ENCODE measurements around the gene GPC3.

The GPC3 gene

DNA sequence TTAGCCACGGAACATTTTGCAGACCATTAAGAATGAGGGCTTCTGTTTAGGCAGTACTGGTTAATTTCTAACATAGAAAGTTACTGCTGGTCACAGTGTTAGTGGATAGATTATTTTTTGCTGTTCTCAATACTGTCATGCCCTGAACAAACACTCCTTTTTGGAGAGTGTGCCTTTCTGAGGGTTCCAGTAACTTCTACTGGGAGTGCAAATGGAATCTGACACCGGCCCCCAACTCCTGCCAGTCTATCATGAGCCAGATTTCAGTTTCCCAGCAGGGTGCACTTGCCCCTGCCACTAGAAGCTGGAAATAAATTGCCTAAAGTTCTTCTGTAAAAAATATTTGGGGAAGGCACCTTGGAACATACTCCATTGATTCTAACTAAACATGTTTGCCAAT lies 345.7 kb downstream of the GPC3 start:
- H3K4me3 ChIP-seq (replicated peaks; ENCODE audit: low read depth, low read length): no peak overlapping the region
- DNase-seq (ENCODE audit: extremely low read depth, low read depth): no peak
- TF ChIP-seq, protein P1, sequence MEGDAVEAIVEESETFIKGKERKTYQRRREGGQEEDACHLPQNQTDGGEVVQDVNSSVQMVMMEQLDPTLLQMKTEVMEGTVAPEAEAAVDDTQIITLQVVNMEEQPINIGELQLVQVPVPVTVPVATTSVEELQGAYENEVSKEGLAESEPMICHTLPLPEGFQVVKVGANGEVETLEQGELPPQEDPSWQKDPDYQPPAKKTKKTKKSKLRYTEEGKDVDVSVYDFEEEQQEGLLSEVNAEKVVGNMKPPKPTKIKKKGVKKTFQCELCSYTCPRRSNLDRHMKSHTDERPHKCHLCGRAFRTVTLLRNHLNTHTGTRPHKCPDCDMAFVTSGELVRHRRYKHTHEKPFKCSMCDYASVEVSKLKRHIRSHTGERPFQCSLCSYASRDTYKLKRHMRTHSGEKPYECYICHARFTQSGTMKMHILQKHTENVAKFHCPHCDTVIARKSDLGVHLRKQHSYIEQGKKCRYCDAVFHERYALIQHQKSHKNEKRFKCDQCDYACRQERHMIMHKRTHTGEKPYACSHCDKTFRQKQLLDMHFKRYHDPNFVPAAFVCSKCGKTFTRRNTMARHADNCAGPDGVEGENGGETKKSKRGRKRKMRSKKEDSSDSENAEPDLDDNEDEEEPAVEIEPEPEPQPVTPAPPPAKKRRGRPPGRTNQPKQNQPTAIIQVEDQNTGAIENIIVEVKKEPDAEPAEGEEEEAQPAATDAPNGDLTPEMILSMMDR (IDR thresholded peaks at IDR 0.05; ENCODE audit: low read depth, low read length, missing control alignments): no peak

GRCh38 chrX:133638285-133638684 lies 347.1 kb downstream of the GPC3 start:
- TF ChIP-seq, protein P1 (IDR thresholded peaks at IDR 0.05; ENCODE audit: low read depth, low read length, missing control alignments): no peak
- no peak overlapping the region for H3K4me3 ChIP-seq (replicated peaks; ENCODE audit: low read depth, low read length)
- no peak for DNase-seq (ENCODE audit: extremely low read depth, low read depth)

DNA sequence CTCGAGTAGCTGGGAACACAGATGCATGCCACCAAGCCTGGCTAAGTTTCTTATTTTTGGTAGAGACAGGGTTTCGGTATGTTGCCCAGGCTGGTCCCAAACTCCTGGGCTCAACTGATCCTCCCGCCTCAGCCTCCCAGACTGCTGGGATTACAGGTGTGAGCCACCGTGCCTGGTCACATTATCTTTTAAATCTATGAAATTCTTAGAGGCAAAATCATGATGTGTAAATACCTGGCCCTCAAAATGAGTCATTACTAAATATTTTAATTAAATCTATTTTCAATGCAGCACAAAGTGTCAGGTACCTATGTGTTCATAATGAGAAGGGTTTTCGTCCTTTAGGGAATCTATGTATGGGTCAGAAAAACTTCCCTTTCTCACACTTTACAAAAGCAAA lies 347.6 kb downstream of the GPC3 start:
- TF ChIP-seq, protein P1 (IDR thresholded peaks at IDR 0.05; ENCODE audit: low read depth, low read length, missing control alignments): no peak
- H3K4me3 ChIP-seq (replicated peaks; ENCODE audit: low read depth, low read length): no peak overlapping the region
- no peak for DNase-seq (ENCODE audit: extremely low read depth, low read depth)

DNA sequence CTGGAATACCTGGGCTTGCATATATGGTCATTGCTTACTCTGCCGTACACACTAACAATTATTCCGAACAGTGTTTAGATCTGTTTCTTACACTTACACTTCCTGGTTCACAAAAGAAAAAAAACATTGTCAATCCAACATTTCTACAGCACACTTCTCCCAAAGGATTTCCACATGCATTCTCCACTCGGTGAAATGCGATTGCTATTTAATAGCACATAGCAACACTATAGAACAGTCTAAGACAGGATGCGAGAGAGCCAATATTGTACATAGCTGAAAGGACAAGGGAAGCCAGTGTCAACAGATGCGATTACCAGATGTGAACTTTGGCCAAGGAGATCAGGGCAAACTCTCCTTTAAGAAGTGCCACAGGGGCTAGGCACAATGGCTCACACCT lies 349.4 kb downstream of the GPC3 start:
- TF ChIP-seq, protein P1 (IDR thresholded peaks at IDR 0.05; ENCODE audit: low read depth, low read length, missing control alignments): no peak
- H3K4me3 ChIP-seq (replicated peaks; ENCODE audit: low read depth, low read length): no peak overlapping the region
- no peak for DNase-seq (ENCODE audit: extremely low read depth, low read depth)

DNA sequence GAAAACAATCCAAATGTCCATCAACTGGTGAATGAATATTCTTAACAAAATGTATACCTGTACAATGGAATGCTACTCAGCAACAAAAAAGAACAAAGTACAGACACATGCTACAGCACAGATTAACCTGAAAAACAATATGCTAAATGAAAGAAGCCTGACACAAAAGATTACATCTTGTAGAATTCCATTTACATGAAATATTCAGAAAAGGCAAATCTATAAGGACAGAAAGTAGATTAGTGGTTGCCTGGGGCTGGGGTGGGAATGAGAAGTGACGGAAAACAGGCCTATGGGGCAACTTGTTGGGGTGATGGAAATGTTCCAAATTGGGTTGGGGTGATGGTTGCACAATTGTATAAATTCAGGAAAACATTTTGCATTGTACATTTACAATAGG lies 351.0 kb downstream of the GPC3 start:
- H3K4me3 ChIP-seq (replicated peaks; ENCODE audit: low read depth, low read length): no peak overlapping the region
- TF ChIP-seq, protein P1 (IDR thresholded peaks at IDR 0.05; ENCODE audit: low read depth, low read length, missing control alignments): no peak
- no peak for DNase-seq (ENCODE audit: extremely low read depth, low read depth)

GRCh38 chrX:133633950-133634349 lies 351.4 kb downstream of the GPC3 start:
- no peak for DNase-seq (ENCODE audit: extremely low read depth, low read depth)
- TF ChIP-seq, protein P1 (IDR thresholded peaks at IDR 0.05; ENCODE audit: low read depth, low read length, missing control alignments): no peak
- H3K4me3 ChIP-seq (replicated peaks; ENCODE audit: low read depth, low read length): no peak overlapping the region

GRCh38 chrX:133633162-133633561 lies 352.2 kb downstream of the GPC3 start:
- H3K4me3 ChIP-seq (replicated peaks; ENCODE audit: low read depth, low read length): no peak overlapping the region
- no peak for DNase-seq (ENCODE audit: extremely low read depth, low read depth)
- TF ChIP-seq, protein P1 (IDR thresholded peaks at IDR 0.05; ENCODE audit: low read depth, low read length, missing control alignments): no peak

Data from HFF-Myc (cell line).